K562 (cell line): ENCODE results near the gene S100A9. TPM values are rescaled to one million over a fixed set of nuclear protein-coding genes. Genes with fewer than 3 reads are reported as not detected.

ENCODE experiments used
- CHD7 ChIP-seq: fragments of 200-600 bp; sonication (generic); IDR thresholded peaks from one replicate; pipeline ENCODE4 v1.6.1; 2012; ENCODE audit warnings: mild to moderate bottlenecking, low read depth, low read length, inconsistent platforms
- ETV6 ChIP-seq, 3 experiments: fragments of 150-350 bp in 1 of 3; sonication (generic) in 1 of 3; formaldehyde crosslinking in 1 of 3; IDR thresholded peaks; 2 replicates each; pipeline versions ENCODE4 v1.6.1 to v1.8.0; 2014 to 2022; ENCODE audit warnings: borderline replicate concordance in 2 of 3, low read depth in 2 of 3, antibody characterized with exemption in 1 of 3, low read length in 1 of 3, mild to moderate bottlenecking in 1 of 3, missing genetic modification reagents in 1 of 3
- GTF2B ChIP-seq: IDR thresholded peaks from 2 replicates; pipeline ENCODE4 v1.6.1; 2011; ENCODE audit not compliant: insufficient read length; ENCODE audit errors: extremely low read depth
- KDM5B ChIP-seq: fragments of 200-600 bp; sonication (generic); IDR thresholded peaks from 2 replicates; pipeline ENCODE4 v1.6.1; 2012; ENCODE audit warnings: low read depth, mild to moderate bottlenecking, moderate library complexity, low read length, control low read depth, inconsistent platforms; ENCODE audit not compliant: insufficient replicate concordance
- NR0B1 ChIP-seq: fragments of 450-650 bp; IDR thresholded peaks from one replicate; pipeline ENCODE4 v1.6.1; 2018; ENCODE audit warnings: mild to moderate bottlenecking, moderate library complexity; ENCODE audit not compliant: partially characterized antibody
- RAD21 ChIP-seq, 2 experiments: fragments of 250-450 bp in 1 of 2; fragments of 450-650 bp in 1 of 2; sonication (Bioruptor Pico) in 1 of 2; formaldehyde crosslinking in 1 of 2; IDR thresholded peaks in 1 of 2; conservative IDR thresholded peaks in 1 of 2; 2 replicates each; pipeline versions ENCODE4 v1.4.0 to v1.8.0; 2020 to 2022; ENCODE audit warnings: mild to moderate bottlenecking in 2 of 2, moderate library complexity in 1 of 2
- STAG1 ChIP-seq: sonication (generic); formaldehyde crosslinking; IDR thresholded peaks from 2 replicates; pipeline ENCODE4 v1.5.0; 2020; ENCODE audit warnings: missing genetic modification reagents, borderline replicate concordance
- USF2 ChIP-seq: sonication (generic); formaldehyde crosslinking; IDR thresholded peaks from 2 replicates; pipeline ENCODE4 v1.5.0; 2020; ENCODE audit warnings: missing genetic modification reagents
- polyA plus RNA-seq, 8 experiments: library from polyadenylated mRNA; depleted of rRNA in 4 of 8; stranded (reverse) in 5 of 8; unstranded in 3 of 8; fragments of >200 nt; fragmentation: Nextera tagmentation in 2 of 8; fragmentation: Illumina TruSeq in 1 of 8; extraction: Ambion mirVana in 2 of 8; extraction: Trizol in 1 of 8; gene quantifications; 2 replicates each; pipeline versions ENCODE4 v1.2.1 to v1.2.3, GENCODE V29; 2011 to 2014; ENCODE audit warnings: inconsistent platforms in 1 of 8, missing spikeins in 1 of 8
- total RNA-seq, 7 experiments: library from RNA; depleted of rRNA in 6 of 7; stranded (reverse); fragments of >200 nt in 6 of 7; fragmentation: Illumina TruSeq in 2 of 7; extraction: Trizol in 2 of 7; gene quantifications; 2 replicates each; pipeline versions ENCODE4 v1.2.1 to v1.2.3, GENCODE V29; 2011 to 2021; ENCODE audit warnings: low replicate concordance in 1 of 7

The S100A9 gene
- total and polyA plus RNA-seq, 9 of the 15 experiments (the other 6 are each of a cell fraction or from before 2014, with no cell fraction given) = 0.80 TPM; not detected in 8

- no peak for TF ChIP-seq CHD7
- no peak for TF ChIP-seq KDM5B
- TF ChIP-seq ETV6 (IDR thresholded peaks at IDR 0.05; ENCODE audit: borderline replicate concordance in 1 of 2, low read depth in 2 of 2, low read length in 1 of 2) = no peak
- no peak for TF ChIP-seq ETV6 (CRISPR knock-in tag; IDR thresholded peaks at IDR 0.05; ENCODE audit: borderline replicate concordance)
- TF ChIP-seq RAD21 (CRISPR knock-in tag; conservative IDR thresholded peaks at IDR 0.05 in 1 of 2, IDR thresholded peaks at IDR 0.05 in 1 of 2) = peak; percentile 62 to 83; a peak in 3 of 4 replicates
- no peak for TF ChIP-seq USF2
- peak; percentile 69; the same call in 1 of the 2 replicates for TF ChIP-seq STAG1 (CRISPR knock-in tag)
- no peak for TF ChIP-seq NR0B1
- no peak for TF ChIP-seq GTF2B
Observed at GRCh38 chr1:153355445-153356071, 2.1 kb upstream of the S100A9 start (continued).
